ENCODE results near the gene RASSF9. TPM values are rescaled to one million over a fixed set of nuclear protein-coding genes. Genes with fewer than 3 reads are reported as not detected.

Gene RASSF9
- total and polyA plus RNA-seq, 4 donors = 0.25 to 7.9 (median 3.5) TPM

Other genes starting within 250 kb of the RASSF9 start
- under 1 TPM in 1 of 2 donors, not detected in 1; 0.65 TPM for gene NTS, start 37.9 kb upstream of the RASSF9 start, total RNA-seq
- not detected for gene NTS, start 37.9 kb upstream of the RASSF9 start, polyA plus RNA-seq

Measured in aorta (tissue), 4 donors.